Skeletal muscle satellite cell (primary cell): Measurements from ENCODE around the gene PLP1.
"Not testable (repeated sequence)": the region's sequence is repeated elsewhere in the genome, so short reads cannot be mapped to it uniquely, and the experiment has no call there.

Experiments
- H3K27me3 ChIP-seq: 2 replicates; pipeline ENCODE4 v1.7.0; 2013; ENCODE audit warnings: low read length; ENCODE audit not compliant: control insufficient read depth, insufficient read depth
- H3K36me3 ChIP-seq: 2 replicates; pipeline ENCODE4 v1.7.0; 2013; ENCODE audit warnings: mild to moderate bottlenecking, control low read depth, low read length; ENCODE audit not compliant: insufficient read depth
- H3K4me1 ChIP-seq: 2 replicates; pipeline ENCODE4 v1.7.0; 2013; ENCODE audit warnings: low read length; ENCODE audit not compliant: control insufficient read depth, insufficient read depth
- H3K4me2 ChIP-seq: 2 replicates; pipeline ENCODE4 v1.7.0; 2013; ENCODE audit warnings: mild to moderate bottlenecking, low read length
- H3K4me3 ChIP-seq: 2 replicates; pipeline ENCODE4 v1.7.0; 2013; ENCODE audit warnings: low read length
- H3K9ac ChIP-seq: 2 replicates; pipeline ENCODE4 v1.7.0; 2013; ENCODE audit warnings: mild to moderate bottlenecking, low read depth, low read length, moderate library complexity
- H3K9me3 ChIP-seq: replicated peaks from 2 replicates; pipeline ENCODE4 v1.7.0; 2013; ENCODE audit warnings: mild to moderate bottlenecking, control low read depth, low read length

PLP1 gene

DNA sequence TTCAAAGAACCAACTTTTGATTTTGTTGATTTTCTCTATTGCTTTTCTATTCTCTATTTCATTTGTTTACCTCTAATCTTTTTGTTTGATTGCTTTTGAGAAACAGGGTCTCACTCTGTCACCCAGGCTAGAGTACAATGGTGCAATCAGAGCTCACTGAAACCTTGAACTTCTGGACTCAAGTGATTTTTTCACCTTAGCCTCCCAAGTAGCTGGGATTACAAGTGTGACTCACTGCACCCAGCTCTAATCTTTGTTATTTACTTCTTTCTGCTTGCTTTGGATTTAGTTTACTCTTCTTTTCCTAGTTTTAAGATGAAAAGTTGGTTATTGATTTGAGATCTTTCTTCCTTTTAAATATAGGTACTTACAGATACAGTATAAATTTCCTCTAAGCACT is 29.2 kb downstream of the PLP1 start:
- H3K9me3 ChIP-seq: no peaks in the 10 kb centered on the region
- no peak overlapping the region for H3K4me2 ChIP-seq
- H3K36me3 ChIP-seq: no peaks in the 10 kb centered on the region
- H3K9ac ChIP-seq: no peak overlapping the region
- H3K4me1 ChIP-seq: no peaks in the 10 kb centered on the region
- peaks cover 31% of the 10 kb centered on the region for H3K27me3 ChIP-seq
- H3K4me3 ChIP-seq: no peak overlapping the region

DNA sequence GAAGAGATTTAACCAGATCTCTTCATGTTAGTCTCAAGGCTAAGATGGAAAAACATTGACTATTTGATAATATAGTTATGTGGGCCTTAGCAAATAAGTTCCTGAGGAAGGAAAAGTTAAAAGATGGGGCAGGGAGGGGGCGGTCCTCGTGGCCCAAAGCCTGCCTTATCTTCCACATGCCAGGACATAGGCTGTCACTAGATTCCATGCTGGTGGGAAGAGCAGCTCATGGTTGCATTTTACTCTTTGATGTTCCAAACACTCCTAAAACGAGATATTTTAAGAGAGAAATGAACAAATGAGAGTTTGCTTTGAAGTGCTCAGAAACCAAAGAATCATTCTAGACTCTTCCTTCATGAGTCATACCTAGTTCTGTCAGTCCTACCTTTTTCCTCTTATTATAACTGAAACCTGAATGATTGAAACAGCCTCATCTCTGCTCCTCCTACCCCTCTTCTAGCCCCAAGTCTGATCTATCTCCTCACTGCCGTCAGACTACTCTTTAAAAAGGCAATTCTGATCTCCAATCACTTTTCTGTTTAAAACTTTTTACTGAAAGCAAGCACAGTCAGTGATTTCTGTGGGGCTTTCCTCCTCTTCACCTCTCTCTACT is 30.3 kb downstream of the PLP1 start:
- H3K4me3 ChIP-seq: no peak overlapping the region
- no peaks in the 10 kb centered on the region for H3K36me3 ChIP-seq
- no peaks in the 10 kb centered on the region for H3K9me3 ChIP-seq
- no peak overlapping the region for H3K4me2 ChIP-seq
- peaks cover 35% of the 10 kb centered on the region for H3K27me3 ChIP-seq
- no peak overlapping the region for H3K9ac ChIP-seq
- H3K4me1 ChIP-seq: no peaks in the 10 kb centered on the region

DNA sequence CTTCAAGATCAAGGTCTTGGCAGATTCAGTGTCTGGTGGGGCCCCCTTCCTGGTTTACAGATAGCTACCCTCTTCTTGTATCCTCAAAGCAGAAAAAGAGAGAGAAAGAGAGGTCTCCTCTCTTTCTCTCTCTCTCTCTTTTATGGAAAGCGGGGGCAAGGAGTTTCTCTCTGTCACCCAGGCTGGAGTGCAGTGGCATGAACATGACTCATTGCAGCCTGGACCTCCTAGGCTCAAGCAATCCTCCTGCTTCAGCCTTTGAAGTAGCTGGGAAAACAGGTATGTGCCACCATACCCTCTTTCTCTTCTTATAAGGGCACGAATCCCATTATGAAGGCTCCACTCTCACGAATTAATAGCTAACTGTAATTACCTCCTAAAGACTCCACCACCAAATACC is 35.2 kb downstream of the PLP1 start:
- H3K36me3 ChIP-seq: no peaks in the 10 kb centered on the region
- H3K27me3 ChIP-seq: peaks cover 30% of the 10 kb centered on the region
- no peak overlapping the region for H3K4me2 ChIP-seq
- H3K4me1 ChIP-seq: no peaks in the 10 kb centered on the region
- no peaks in the 10 kb centered on the region for H3K9me3 ChIP-seq
- no peak overlapping the region for H3K4me3 ChIP-seq
- no peak overlapping the region for H3K9ac ChIP-seq

DNA sequence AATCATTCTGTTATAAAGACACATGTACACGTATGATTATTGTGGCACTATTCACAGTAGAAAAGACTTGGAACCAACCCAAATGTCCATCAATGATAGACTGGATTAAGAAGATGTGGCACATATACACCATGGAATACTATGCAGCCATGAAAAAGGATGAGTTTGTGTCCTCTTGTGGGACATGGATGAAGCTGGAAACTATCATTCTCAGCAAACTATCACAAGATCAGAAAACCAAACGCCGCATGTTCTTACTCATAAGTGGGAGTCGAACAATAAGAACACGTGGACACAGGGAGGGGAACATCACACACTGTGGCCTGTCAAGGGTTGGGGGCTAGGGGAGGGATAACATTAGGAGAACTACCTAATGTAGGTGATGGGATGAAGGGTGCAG is 40.5 kb downstream of the PLP1 start:
- not testable (repeated sequence) for H3K9ac ChIP-seq, H3K4me3 ChIP-seq, H3K36me3 ChIP-seq, H3K4me1 ChIP-seq, H3K4me2 ChIP-seq, H3K9me3 ChIP-seq
- peaks cover 10% of the 10 kb centered on the region for H3K27me3 ChIP-seq

DNA sequence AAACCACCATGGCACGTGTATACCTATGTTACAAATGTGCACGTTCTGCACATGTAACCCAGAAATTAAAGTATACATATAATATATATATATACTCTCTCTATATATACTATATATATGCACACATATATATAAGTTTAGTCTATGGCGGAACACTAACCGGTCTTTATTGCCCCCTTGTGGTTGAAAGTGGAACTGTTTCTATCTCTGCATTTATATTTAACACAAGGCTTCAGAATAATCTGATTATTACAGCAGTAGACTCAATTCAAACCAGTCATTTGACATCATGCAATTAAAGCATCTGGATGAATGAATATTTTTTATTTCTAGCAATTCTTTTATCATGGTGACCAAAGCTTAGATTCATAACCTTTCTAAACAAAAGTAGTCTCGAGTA is 40.9 kb downstream of the PLP1 start:
- Histone ChIP-seq H3K4me2 (no peak overlapping the region), H3K9me3 (no peaks in the 10 kb centered on the region), H3K27me3 (peaks cover 10% of the 10 kb centered on the region), H3K4me1 (no peaks in the 10 kb centered on the region), H3K9ac (no peak overlapping the region), H3K36me3 (no peaks in the 10 kb centered on the region), H3K4me3 (no peak overlapping the region)

DNA sequence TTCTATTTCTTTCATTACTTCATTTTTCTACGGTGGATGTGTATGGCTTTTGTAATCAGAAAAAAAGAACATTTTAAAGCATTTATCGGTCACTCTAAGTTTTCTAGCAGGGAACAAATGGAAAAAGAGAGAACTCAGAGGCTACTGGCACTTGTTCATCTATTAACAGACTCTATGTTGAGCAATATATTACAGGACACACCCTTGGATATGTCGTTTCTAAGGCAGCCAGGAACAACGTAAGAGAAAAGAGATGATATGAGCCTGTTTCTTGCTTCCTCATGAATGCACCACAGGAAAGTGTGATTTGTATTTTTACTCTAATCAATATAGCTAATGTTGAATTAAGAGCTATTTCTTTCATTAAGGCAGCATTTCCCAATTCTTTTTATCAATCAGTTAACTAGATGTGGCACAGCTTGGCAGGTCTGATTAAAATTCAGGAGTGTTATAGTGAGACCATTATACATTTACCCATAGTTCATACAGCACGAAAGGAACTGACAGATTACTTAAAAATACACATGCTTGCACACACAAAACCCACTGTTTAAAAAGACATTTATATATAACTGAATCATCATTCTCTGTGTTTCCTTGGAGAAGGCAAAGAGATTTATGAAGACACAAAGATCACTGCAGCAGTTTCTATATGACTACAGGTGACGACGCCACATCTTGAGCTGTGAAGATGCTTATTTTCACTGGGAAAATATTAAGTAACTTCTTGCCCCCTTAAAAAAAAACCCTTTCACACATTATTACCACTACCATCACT is 42.4 kb downstream of the PLP1 start:
- H3K36me3 ChIP-seq: no peaks in the 10 kb centered on the region
- no peak overlapping the region for H3K4me2 ChIP-seq
- peaks cover 10% of the 10 kb centered on the region for H3K27me3 ChIP-seq
- H3K9me3 ChIP-seq: no peaks in the 10 kb centered on the region
- H3K4me3 ChIP-seq: no peak overlapping the region
- no peak overlapping the region for H3K9ac ChIP-seq
- no peaks in the 10 kb centered on the region for H3K4me1 ChIP-seq

DNA sequence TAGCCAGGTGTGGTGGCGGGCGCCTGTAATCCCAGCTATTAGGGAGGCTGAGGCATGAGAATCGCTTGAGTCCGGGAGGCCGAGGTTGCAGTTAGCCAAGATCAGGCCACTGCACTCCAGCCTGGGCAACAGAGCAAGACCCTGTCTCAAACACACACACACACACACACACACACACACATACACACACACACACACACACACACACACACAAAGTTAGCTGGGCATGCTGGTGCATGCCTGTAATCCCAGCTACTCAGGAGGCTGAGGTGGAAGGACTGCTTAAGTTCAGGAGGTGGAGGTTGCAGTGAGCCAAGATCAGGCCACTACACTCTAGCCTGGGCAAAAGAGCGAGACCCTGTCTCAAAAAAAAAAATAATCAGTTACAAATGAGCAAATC is 44.2 kb downstream of the PLP1 start:
- not testable (repeated sequence) for H3K4me1 ChIP-seq

DNA sequence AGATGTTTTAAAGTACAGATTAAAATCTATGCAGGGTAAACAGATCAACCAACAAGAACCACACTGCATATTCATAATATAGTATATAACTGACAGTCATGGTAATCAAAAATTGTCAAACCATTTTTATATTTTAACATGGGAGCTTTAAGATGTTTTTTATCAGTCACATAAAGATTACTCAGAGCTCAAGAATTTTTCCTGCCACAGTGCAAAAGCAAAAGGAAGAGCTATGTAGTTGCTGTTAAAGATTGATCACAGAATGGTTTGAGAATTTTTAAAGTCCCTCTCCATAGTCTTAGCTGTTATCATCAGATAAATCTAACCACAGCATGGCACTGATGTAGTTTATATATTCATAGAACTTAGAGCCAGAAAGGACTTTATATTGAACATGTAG is 47.0 kb downstream of the PLP1 start:
- Histone ChIP-seq H3K4me1 (no peaks in the 10 kb centered on the region), H3K27me3 (peaks cover 26% of the 10 kb centered on the region), H3K4me3 (no peak overlapping the region), H3K9me3 (no peaks in the 10 kb centered on the region), H3K9ac (no peak overlapping the region), H3K36me3 (no peaks in the 10 kb centered on the region), H3K4me2 (no peak overlapping the region)

More for the DNA sequence above, 44.2 kb downstream of the PLP1 start:
- H3K36me3 ChIP-seq, H3K4me2 ChIP-seq, H3K9me3 ChIP-seq, H3K9ac ChIP-seq, H3K4me3 ChIP-seq: not testable (repeated sequence)
- H3K27me3 ChIP-seq: peaks cover 24% of the 10 kb centered on the region

DNA sequence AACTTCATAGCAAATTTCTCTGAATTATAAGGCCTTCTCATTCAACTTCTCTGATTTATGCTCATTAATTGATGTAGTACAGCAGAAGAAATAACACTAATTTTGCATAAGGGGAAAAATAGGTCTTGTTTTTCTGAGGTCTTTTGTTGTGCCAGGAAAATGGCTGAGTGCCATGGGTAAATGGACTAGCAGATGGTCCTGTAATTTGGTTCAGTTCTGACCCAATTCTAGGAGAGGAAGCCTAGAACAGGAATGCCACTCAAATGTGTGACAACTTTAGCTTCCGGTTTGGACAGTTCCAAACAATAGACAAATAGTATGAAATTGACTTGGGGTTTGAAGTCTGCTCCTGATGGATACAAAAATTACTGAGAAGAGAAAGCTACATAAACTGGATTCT is 49.2 kb downstream of the PLP1 start:
- Histone ChIP-seq H3K4me2 (no peak overlapping the region), H3K9ac (no peak overlapping the region), H3K4me1 (no peaks in the 10 kb centered on the region), H3K9me3 (no peaks in the 10 kb centered on the region), H3K4me3 (no peak overlapping the region), H3K27me3 (peaks cover 40% of the 10 kb centered on the region), H3K36me3 (no peaks in the 10 kb centered on the region)

DNA sequence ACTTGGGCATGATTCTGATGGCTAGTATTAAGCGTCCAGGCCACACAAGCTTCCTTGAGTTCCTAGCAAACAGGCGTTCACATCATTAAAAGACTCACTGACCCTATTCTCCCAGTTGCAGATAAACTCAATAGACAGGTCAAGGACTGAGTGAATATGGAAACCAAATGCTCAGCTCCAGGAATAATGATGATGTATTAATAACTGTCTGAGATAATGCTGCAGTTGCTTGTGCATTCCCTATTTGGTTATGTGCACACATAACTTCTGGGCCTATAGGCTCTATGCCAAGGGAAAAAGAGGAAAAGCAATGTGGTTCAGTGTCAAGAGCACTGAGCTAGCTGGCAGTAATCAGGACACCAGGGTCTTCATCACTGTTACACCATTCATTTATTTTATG is 51.9 kb downstream of the PLP1 start:
- Histone ChIP-seq H3K36me3 (no peaks in the 10 kb centered on the region), H3K4me3 (no peak overlapping the region), H3K9me3 (no peaks in the 10 kb centered on the region), H3K4me2 (no peak overlapping the region), H3K9ac (no peak overlapping the region), H3K4me1 (no peaks in the 10 kb centered on the region), H3K27me3 (peaks cover 41% of the 10 kb centered on the region)

DNA sequence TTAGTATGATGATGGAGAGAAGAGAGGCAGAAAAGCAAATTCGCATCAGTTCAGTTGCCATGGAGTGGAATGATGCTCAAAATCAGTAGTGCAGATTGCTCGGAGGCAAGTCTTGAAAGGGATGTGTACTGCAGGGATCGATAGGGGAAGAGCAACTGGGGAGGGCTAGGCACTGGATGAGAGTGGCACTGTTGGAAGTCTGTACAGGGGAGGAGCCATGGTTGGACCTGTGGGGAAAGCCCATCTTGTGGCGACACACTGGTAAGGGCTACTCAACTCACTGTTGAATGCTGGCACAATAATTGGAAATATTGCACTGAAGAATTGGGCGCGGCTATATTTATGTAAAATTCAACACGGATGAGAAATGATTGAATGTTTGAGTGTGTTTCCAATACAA is 54.2 kb downstream of the PLP1 start:
- Histone ChIP-seq H3K36me3 (no peaks in the 10 kb centered on the region), H3K27me3 (peaks cover 45% of the 10 kb centered on the region)

DNA sequence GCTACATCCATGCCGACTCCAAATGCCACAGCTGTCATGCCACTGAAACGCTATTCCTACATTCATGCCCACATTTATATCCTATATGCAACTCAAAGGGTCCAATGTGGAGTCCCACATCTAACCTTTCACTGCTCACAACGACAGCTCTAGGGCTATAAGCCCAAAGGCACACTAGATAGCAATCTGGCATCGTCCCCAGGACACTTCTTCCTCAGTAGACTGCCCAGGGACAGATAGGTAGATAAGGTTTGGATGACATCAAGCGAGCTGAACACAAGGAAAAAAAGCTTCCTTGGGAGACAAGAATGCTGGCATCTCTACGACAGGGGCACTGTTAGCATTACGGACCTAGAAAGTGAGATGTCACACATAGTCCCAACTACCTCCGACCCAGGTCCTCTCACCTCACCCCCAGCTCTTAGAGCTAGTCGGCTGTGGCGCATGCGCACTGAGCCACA is 54.7 kb downstream of the PLP1 start:
- peak overlapping the region; percentile 51 for H3K9ac ChIP-seq

More for the DNA sequence above, 54.2 kb downstream of the PLP1 start:
- Histone ChIP-seq H3K4me2 (no peak overlapping the region), H3K9ac (no peak overlapping the region), H3K4me3 (no peak overlapping the region), H3K9me3 (no peaks in the 10 kb centered on the region), H3K4me1 (no peaks in the 10 kb centered on the region)

More for the DNA sequence above, 54.7 kb downstream of the PLP1 start:
- Histone ChIP-seq H3K4me1 (no peaks in the 10 kb centered on the region), H3K4me2 (peak overlapping the region; percentile 94), H3K27me3 (peaks cover 45% of the 10 kb centered on the region), H3K36me3 (no peaks in the 10 kb centered on the region), H3K9me3 (no peaks in the 10 kb centered on the region), H3K4me3 (peak overlapping the region; percentile 74)
